Transverse colon (tissue), 4 donors: ENCODE data around the gene ADD3. TPM values are rescaled to one million over a fixed set of nuclear protein-coding genes. Genes with fewer than 3 reads are reported as not detected.
A peak's percentile ranks its signal among the peaks of the same experiment; 100 is the strongest.

Source experiments
- DNase-seq: peaks from one replicate; pipeline ENCODE4 v3.0.0-alpha.2; 2019
- H3K27ac ChIP-seq, 4 donors: fragments of 200-600 bp; sonication (generic); 2 replicates each; pipeline ENCODE4 v1.5.1; 2016 to 2018; ENCODE audit warnings: inconsistent platforms in 4 of 4
- H3K27me3 ChIP-seq: fragments of 200-600 bp; sonication (generic); 2 replicates; pipeline ENCODE4 v1.5.1; 2017; ENCODE audit warnings: inconsistent platforms
- H3K36me3 ChIP-seq, 4 donors: fragments of 200-600 bp; sonication (generic); 2 replicates each; pipeline ENCODE4 v1.5.1; 2017 to 2019; ENCODE audit warnings: inconsistent platforms in 4 of 4
- H3K4me1 ChIP-seq, 4 donors: fragments of 200-600 bp; sonication (generic); 2 replicates each; pipeline ENCODE4 v1.5.1; 2017 to 2020; ENCODE audit warnings: inconsistent platforms in 4 of 4
- H3K4me3 ChIP-seq, 4 donors: fragments of 200-600 bp; sonication (generic); 1 replicate in 1 of 4; 2 replicates in 3 of 4; pipeline versions ENCODE4 v1.5.1 to v1.6.1; 2017 to 2019; ENCODE audit warnings: inconsistent platforms in 4 of 4
- H3K9me3 ChIP-seq, 2 donors: fragments of 200-600 bp; sonication (generic); 2 replicates each; pipeline ENCODE4 v1.5.1; 2017 to 2019; ENCODE audit warnings: inconsistent platforms in 2 of 2
- EP300 ChIP-seq: sonication (generic); formaldehyde crosslinking; IDR thresholded peaks from one replicate; pipeline ENCODE4 v1.6.1; 2017; ENCODE audit warnings: antibody characterized with exemption, low read depth
- POLR2A ChIP-seq: fragments of 450-650 bp; IDR thresholded peaks from one replicate; pipeline ENCODE4 v1.6.1; 2016; ENCODE audit warnings: antibody characterized with exemption, mild to moderate bottlenecking, moderate library complexity
- POLR2AphosphoS5 ChIP-seq, 3 donors: sonication (generic); formaldehyde crosslinking; IDR thresholded peaks; one replicate each; pipeline ENCODE4 v1.6.1; 2016; ENCODE audit warnings: antibody characterized with exemption in 3 of 3
- WGBS, 2 donors: methylation state at CpG; one replicate each; pipeline ENCODE4 v1.1.5; 2018; ENCODE audit warnings: low coverage in 1 of 2; 5-methylcytosine and 5-hydroxymethylcytosine counted together
- in situ Hi-C, 4 donors: fragments of 200-750 bp; cut with MboI; loops; one replicate each; pipeline versions ENCODE4 v1.15.0 to v1.15.1; 2017; ENCODE audit warnings: low sequenced_read_pairs in 3 of 4, low pct_ligation_motif_present in 1 of 4, low pct_unique_long_range_greater_than_20kb in 1 of 4
- intact Hi-C: fragments of 100-400 bp; cut with DNase I; formaldehyde crosslinking; loops from one replicate; pipeline ENCODE4 v1.15.1; 2023; ENCODE audit warnings: low total_unique reads
- total RNA-seq, 4 donors: library from RNA; depleted of rRNA; stranded (reverse); fragments of >200 nt; gene quantifications; one replicate each; pipeline ENCODE4 v1.1.0, GENCODE V29; 2016
- TF ChIP-seq, protein P1 (sequence below), 5 experiments: fragments of 200-600 bp in 3 of 5; fragments of 450-650 bp in 2 of 5; sonication (generic) in 3 of 5; IDR thresholded peaks; 1 replicate in 2 of 5; 2 replicates in 3 of 5; pipeline ENCODE4 v1.5.1; 2016 to 2017; ENCODE audit warnings: antibody characterized with exemption in 5 of 5, inconsistent platforms in 3 of 5, mild to moderate bottlenecking in 2 of 5, moderate library complexity in 1 of 5

ADD3 gene
- total RNA-seq, 4 donors from 2014 or later = 175 to 342 (median 258) TPM

DNA sequence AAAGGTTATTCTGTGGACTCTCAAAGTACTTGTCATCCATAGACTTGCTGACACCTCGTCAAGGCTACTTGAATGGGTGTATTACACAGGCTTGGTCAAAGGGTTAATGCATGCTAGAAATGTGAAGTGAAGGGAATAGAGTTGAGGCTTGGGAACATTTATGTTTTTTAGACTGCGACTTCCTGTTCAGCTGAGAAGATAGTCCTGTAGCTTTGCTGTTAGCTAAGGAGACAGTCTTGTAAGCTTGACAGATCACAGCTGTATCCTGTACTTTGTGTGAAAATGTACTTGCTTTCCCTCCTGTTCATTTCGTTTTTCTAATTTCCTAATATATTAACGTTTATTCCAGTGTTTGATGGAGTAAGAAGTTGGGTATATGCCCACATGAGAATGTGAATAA, 52.1 kb downstream of the ADD3 start:
- in situ Hi-C loops = no loop called here
- DNase-seq = no peak

DNA sequence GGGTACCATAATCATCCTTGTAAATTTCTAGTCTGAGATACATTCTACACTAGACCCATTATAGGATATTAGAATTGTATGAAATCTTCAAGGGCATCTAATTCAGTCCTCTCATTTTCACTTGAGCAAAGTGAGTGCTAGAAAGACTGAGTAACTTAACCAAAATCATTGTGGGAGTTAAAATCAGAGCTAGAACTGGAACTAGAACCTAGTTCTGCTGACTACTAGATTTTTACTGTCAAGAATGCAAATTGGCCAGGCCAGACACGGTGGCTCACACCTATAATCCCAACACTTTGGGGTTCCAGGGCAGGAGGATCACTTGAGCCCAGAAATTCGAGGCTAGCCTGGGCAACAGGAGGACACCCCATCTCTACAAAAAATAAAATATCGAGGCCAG, 53.9 kb downstream of the ADD3 start:
- in situ Hi-C loops (no loop called here), intact Hi-C loops (no loop called here)
- H3K9me3 ChIP-seq = no peaks in the 10 kb centered on the region
- H3K4me3 ChIP-seq = no peak overlapping the region
- H3K27ac ChIP-seq = no peak overlapping the region
- H3K4me1 ChIP-seq = peaks cover 0 to 45% (median 1%) of the 10 kb centered on the region in 4 donors
- 98 to 100% methylated on average over 1 to 3 of the region's 3 CpGs for WGBS, 2 donors
- TF ChIP-seq POLR2AphosphoS5 (IDR thresholded peaks at IDR 0.05) (no peak), POLR2A (no peak), EP300 (no peak)
- TF ChIP-seq, protein P1, sequence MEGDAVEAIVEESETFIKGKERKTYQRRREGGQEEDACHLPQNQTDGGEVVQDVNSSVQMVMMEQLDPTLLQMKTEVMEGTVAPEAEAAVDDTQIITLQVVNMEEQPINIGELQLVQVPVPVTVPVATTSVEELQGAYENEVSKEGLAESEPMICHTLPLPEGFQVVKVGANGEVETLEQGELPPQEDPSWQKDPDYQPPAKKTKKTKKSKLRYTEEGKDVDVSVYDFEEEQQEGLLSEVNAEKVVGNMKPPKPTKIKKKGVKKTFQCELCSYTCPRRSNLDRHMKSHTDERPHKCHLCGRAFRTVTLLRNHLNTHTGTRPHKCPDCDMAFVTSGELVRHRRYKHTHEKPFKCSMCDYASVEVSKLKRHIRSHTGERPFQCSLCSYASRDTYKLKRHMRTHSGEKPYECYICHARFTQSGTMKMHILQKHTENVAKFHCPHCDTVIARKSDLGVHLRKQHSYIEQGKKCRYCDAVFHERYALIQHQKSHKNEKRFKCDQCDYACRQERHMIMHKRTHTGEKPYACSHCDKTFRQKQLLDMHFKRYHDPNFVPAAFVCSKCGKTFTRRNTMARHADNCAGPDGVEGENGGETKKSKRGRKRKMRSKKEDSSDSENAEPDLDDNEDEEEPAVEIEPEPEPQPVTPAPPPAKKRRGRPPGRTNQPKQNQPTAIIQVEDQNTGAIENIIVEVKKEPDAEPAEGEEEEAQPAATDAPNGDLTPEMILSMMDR (IDR thresholded peaks at IDR 0.05) = no peak
- no peak for DNase-seq
- no peaks in the 10 kb centered on the region for H3K27me3 ChIP-seq
- H3K36me3 ChIP-seq = no peaks in the 10 kb centered on the region

More for the DNA sequence above, 52.1 kb downstream of the ADD3 start:
- TF ChIP-seq, protein P1 (IDR thresholded peaks at IDR 0.05) = no peak
- peak in 1 of 3 donors; percentile 14 for TF ChIP-seq POLR2AphosphoS5 (IDR thresholded peaks at IDR 0.05)
- intact Hi-C loops = no loop called here
- no peak overlapping the region for H3K4me3 ChIP-seq
- H3K27ac ChIP-seq = peak overlapping the region in 1 of 4 donors; percentile 24
- no peaks in the 10 kb centered on the region for H3K27me3 ChIP-seq
- 0 to 43% methylated on average over 1 to 4 of the region's 4 CpGs for WGBS, 2 donors
- H3K4me1 ChIP-seq = peaks cover 0 to 56% (median 1%) of the 10 kb centered on the region in 4 donors
- no peaks in the 10 kb centered on the region for H3K9me3 ChIP-seq
- no peaks in the 10 kb centered on the region for H3K36me3 ChIP-seq

DNA sequence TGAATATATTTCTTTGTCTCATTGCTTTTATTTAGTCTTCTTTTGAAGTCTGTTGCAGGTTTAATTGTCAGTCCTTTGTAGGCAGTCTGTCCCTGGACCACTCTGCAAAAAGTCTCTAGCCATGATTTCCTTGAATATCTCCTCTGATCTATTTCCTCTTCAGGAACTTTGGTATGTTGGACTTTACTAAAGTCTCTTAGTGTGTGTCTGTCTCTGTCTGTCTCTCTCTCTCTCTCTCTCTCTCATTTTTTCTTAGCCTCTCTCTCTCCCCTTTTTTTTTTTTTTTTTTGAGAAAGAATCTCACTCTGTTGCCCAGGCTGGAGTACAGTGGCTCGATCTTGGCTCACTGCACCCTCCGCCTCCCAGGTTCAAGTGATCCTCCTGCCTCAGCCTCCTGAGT, 57.5 kb downstream of the ADD3 start:
- no peaks in the 10 kb centered on the region for H3K36me3 ChIP-seq
- H3K27ac ChIP-seq = no peak overlapping the region
- H3K4me3 ChIP-seq = no peak overlapping the region
- H3K27me3 ChIP-seq = no peaks in the 10 kb centered on the region
- intact Hi-C loops (no loop called here), in situ Hi-C loops (no loop called here)
- no peak for DNase-seq
- H3K9me3 ChIP-seq = no peaks in the 10 kb centered on the region
- 100% methylated on average over 2 of the region's 2 CpGs; no CpG with 5 or more reads in 1 of the 2 donors for WGBS, 2 donors
- TF ChIP-seq, protein P1 (IDR thresholded peaks at IDR 0.05) = no peak
- TF ChIP-seq POLR2A (no peak), POLR2AphosphoS5 (IDR thresholded peaks at IDR 0.05) (no peak), EP300 (no peak)
- H3K4me1 ChIP-seq = peaks cover 0 to 46% (median 6%) of the 10 kb centered on the region in 4 donors

DNA sequence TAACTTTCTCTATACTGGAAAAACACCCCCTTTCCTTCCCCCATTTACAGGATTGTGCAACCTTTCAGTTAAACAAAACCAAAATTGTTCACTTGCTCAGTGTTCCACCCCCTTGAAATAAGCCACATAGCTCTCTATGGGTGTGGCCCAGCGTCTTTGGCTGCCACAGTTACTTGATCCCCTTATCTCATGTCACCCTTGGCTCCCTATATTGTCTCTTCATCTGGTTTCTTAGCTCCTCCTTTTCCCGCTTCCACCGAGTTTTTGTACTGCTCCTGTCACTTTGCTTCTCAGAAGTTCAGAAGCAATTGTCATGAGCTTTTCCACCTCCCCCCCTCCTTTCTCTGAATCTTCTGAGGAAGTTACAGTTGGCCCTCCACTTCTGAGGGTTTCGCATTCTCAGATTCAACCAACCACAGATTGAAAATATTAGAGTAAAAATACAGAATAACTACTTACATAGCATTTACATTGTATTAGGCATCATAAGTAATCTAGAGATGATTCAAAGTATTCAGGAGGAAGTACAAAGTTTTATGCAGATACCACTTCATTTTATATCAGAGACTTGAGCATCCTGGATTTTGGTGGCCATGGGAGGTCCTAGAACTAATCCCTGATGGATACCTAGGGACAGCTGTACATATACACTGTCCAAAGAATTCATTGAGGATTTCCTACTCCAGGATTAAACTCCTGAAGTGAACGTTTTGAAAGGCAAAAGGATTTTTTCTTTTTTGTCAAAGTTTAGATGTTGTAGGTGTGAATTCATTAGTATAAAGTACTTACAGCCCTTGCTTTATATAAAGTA, 60.4 kb downstream of the ADD3 start:
- no peak overlapping the region for H3K4me3 ChIP-seq
- TF ChIP-seq POLR2AphosphoS5 (IDR thresholded peaks at IDR 0.05) (no peak), EP300 (no peak), POLR2A (no peak)
- TF ChIP-seq, protein P1 (IDR thresholded peaks at IDR 0.05) = no peak
- no peaks in the 10 kb centered on the region for H3K9me3 ChIP-seq
- H3K4me1 ChIP-seq = peaks cover 0 to 59% (median 6%) of the 10 kb centered on the region in 4 donors
- intact Hi-C loops (no loop called here), in situ Hi-C loops (no loop called here)
- H3K27ac ChIP-seq = peak overlapping the region; percentile 31 to 62 (median 51)
- H3K36me3 ChIP-seq = no peaks in the 10 kb centered on the region
- WGBS, 2 donors = 32 to 46% methylated on average over 4 of the region's 5 CpGs
- DNase-seq = no peak
- no peaks in the 10 kb centered on the region for H3K27me3 ChIP-seq
